ENCODE data around the gene TRIP12. TPM values are rescaled to one million over a fixed set of nuclear protein-coding genes. Genes with fewer than 3 reads are reported as not detected.

TRIP12 gene
- total and polyA plus RNA-seq, 2 experiments from 2014 or later, result 21.5 to 133 TPM

- TF ChIP-seq, protein P1, sequence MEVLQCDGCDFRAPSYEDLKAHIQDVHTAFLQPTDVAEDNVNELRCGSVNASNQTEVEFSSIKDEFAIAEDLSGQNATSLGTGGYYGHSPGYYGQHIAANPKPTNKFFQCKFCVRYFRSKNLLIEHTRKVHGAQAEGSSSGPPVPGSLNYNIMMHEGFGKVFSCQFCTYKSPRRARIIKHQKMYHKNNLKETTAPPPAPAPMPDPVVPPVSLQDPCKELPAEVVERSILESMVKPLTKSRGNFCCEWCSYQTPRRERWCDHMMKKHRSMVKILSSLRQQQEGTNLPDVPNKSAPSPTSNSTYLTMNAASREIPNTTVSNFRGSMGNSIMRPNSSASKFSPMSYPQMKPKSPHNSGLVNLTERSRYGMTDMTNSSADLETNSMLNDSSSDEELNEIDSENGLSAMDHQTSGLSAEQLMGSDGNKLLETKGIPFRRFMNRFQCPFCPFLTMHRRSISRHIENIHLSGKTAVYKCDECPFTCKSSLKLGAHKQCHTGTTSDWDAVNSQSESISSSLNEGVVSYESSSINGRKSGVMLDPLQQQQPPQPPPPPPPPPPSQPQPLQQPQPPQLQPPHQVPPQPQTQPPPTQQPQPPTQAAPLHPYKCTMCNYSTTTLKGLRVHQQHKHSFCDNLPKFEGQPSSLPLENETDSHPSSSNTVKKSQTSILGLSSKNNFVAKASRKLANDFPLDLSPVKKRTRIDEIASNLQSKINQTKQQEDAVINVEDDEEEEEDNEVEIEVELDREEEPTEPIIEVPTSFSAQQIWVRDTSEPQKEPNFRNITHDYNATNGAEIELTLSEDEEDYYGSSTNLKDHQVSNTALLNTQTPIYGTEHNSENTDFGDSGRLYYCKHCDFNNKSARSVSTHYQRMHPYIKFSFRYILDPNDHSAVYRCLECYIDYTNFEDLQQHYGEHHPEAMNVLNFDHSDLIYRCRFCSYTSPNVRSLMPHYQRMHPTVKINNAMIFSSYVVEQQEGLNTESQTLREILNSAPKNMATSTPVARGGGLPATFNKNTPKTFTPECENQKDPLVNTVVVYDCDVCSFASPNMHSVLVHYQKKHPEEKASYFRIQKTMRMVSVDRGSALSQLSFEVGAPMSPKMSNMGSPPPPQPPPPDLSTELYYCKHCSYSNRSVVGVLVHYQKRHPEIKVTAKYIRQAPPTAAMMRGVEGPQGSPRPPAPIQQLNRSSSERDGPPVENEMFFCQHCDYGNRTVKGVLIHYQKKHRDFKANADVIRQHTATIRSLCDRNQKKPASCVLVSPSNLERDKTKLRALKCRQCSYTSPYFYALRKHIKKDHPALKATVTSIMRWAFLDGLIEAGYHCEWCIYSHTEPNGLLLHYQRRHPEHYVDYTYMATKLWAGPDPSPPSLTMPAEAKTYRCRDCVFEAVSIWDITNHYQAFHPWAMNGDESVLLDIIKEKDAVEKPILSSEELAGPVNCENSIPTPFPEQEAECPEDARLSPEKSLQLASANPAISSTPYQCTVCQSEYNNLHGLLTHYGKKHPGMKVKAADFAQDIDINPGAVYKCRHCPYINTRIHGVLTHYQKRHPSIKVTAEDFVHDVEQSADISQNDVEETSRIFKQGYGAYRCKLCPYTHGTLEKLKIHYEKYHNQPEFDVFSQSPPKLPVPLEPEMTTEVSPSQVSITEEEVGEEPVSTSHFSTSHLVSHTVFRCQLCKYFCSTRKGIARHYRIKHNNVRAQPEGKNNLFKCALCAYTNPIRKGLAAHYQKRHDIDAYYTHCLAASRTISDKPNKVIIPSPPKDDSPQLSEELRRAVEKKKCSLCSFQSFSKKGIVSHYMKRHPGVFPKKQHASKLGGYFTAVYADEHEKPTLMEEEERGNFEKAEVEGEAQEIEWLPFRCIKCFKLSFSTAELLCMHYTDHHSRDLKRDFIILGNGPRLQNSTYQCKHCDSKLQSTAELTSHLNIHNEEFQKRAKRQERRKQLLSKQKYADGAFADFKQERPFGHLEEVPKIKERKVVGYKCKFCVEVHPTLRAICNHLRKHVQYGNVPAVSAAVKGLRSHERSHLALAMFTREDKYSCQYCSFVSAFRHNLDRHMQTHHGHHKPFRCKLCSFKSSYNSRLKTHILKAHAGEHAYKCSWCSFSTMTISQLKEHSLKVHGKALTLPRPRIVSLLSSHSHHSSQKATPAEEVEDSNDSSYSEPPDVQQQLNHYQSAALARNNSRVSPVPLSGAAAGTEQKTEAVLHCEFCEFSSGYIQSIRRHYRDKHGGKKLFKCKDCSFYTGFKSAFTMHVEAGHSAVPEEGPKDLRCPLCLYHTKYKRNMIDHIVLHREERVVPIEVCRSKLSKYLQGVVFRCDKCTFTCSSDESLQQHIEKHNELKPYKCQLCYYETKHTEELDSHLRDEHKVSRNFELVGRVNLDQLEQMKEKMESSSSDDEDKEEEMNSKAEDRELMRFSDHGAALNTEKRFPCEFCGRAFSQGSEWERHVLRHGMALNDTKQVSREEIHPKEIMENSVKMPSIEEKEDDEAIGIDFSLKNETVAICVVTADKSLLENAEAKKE (CRISPR knock-in tag; IDR thresholded peaks at IDR 0.05), result no peak
- TF ChIP-seq STAT1 (IDR thresholded peaks at IDR 0.05; ENCODE audit: unreplicated experiment) (no peak), ZNF331 (CRISPR knock-in tag; IDR thresholded peaks at IDR 0.05; ENCODE audit: low read depth) (no peak), EZH2phosphoT487 (IDR thresholded peaks at IDR 0.05; ENCODE audit: unreplicated experiment) (no peak), ETS1 (IDR thresholded peaks at IDR 0.05) (no peak), JUNB (IDR thresholded peaks at IDR 0.05; ENCODE audit: unreplicated experiment) (no peak), ZNF114 (CRISPR knock-in tag; IDR thresholded peaks at IDR 0.05) (no peak), EZH2 (IDR thresholded peaks at IDR 0.05; ENCODE audit: low read depth, unreplicated experiment) (no peak), CREB1 (CRISPR knock-in tag; IDR thresholded peaks at IDR 0.05; ENCODE audit: low read depth) (no peak), NANOG (IDR thresholded peaks at IDR 0.05; ENCODE audit: borderline replicate concordance) (no peak), POLR2AphosphoS5 (IDR thresholded peaks at IDR 0.05; ENCODE audit: low read depth) (no peak)
- TF ChIP-seq, protein P2, sequence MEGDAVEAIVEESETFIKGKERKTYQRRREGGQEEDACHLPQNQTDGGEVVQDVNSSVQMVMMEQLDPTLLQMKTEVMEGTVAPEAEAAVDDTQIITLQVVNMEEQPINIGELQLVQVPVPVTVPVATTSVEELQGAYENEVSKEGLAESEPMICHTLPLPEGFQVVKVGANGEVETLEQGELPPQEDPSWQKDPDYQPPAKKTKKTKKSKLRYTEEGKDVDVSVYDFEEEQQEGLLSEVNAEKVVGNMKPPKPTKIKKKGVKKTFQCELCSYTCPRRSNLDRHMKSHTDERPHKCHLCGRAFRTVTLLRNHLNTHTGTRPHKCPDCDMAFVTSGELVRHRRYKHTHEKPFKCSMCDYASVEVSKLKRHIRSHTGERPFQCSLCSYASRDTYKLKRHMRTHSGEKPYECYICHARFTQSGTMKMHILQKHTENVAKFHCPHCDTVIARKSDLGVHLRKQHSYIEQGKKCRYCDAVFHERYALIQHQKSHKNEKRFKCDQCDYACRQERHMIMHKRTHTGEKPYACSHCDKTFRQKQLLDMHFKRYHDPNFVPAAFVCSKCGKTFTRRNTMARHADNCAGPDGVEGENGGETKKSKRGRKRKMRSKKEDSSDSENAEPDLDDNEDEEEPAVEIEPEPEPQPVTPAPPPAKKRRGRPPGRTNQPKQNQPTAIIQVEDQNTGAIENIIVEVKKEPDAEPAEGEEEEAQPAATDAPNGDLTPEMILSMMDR (conservative IDR thresholded peaks at IDR 0.05; ENCODE audit: low read depth in 2 of 2), result no peak
- TF ChIP-seq, protein P3, sequence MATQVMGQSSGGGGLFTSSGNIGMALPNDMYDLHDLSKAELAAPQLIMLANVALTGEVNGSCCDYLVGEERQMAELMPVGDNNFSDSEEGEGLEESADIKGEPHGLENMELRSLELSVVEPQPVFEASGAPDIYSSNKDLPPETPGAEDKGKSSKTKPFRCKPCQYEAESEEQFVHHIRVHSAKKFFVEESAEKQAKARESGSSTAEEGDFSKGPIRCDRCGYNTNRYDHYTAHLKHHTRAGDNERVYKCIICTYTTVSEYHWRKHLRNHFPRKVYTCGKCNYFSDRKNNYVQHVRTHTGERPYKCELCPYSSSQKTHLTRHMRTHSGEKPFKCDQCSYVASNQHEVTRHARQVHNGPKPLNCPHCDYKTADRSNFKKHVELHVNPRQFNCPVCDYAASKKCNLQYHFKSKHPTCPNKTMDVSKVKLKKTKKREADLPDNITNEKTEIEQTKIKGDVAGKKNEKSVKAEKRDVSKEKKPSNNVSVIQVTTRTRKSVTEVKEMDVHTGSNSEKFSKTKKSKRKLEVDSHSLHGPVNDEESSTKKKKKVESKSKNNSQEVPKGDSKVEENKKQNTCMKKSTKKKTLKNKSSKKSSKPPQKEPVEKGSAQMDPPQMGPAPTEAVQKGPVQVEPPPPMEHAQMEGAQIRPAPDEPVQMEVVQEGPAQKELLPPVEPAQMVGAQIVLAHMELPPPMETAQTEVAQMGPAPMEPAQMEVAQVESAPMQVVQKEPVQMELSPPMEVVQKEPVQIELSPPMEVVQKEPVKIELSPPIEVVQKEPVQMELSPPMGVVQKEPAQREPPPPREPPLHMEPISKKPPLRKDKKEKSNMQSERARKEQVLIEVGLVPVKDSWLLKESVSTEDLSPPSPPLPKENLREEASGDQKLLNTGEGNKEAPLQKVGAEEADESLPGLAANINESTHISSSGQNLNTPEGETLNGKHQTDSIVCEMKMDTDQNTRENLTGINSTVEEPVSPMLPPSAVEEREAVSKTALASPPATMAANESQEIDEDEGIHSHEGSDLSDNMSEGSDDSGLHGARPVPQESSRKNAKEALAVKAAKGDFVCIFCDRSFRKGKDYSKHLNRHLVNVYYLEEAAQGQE (IDR thresholded peaks at IDR 0.05; ENCODE audit: unreplicated experiment), result no peak
- Histone ChIP-seq H3K4me3 (no peak overlapping the region), H3K27ac (ENCODE audit: low read depth) (no peak overlapping the region), H3F3A (replicated peaks; ENCODE audit: low read depth) (no peaks in the 10 kb centered on the region), H2AFZ (no peak overlapping the region), H3K4me2 (no peak overlapping the region), H3K36me3 (ENCODE audit: insufficient read depth) (0 out of 2 replicates have a peak, but pooled peaks cover 6% of the 10 kb centered on the region), H3K79me2 (replicated peaks; ENCODE audit: insufficient read depth) (peaks cover 76% of the 10 kb centered on the region), H4K20me1 (replicated peaks; ENCODE audit: insufficient read depth) (peaks cover 6% of the 10 kb centered on the region; the same call in 1 of the 2 replicates), H3K27me3 (ENCODE audit: insufficient read depth) (no peaks in the 10 kb centered on the region), H3K9me2 (ENCODE audit: insufficient read depth) (no peaks in the 10 kb centered on the region), H3K4me1 (ENCODE audit: insufficient read depth) (peaks cover 6% of the 10 kb centered on the region; the same call in 1 of the 2 replicates)
- H3K27ac Mint-ChIP-seq, result no peak overlapping the region
- H3K36me3 Mint-ChIP-seq (ENCODE audit: low read depth), result peaks cover 17% of the 10 kb centered on the region
- H3K27me3 Mint-ChIP-seq (ENCODE audit: insufficient read depth, low read depth, poor library complexity), result no peaks in the 10 kb centered on the region
- ATAC-seq (no peak), DNase-seq (ENCODE audit: low spot score) (no peak)
- H3K4me3 Mint-ChIP-seq, result no peak overlapping the region
- no peaks in the 10 kb centered on the region for H3K9me3 Mint-ChIP-seq
- peaks cover 2% of the 10 kb centered on the region; the same call in 2 of the 3 replicates for H3K4me1 Mint-ChIP-seq
Measured at GRCh38 chr2:229874647-229875046, 47.2 kb downstream of the TRIP12 start.

All from GM23338 (cell line).